NCI-H510A (cell line): ENCODE results near the gene C2orf81.
"Not testable (repeated sequence)": the region's sequence is repeated elsewhere in the genome, so short reads cannot be mapped to it uniquely, and the experiment has no call there.

Experiments used
- DNase-seq: peaks from one replicate; lab custom pipeline; 2025; lab: John Stamatoyannopoulos, UW

The C2orf81 gene

DNA sequence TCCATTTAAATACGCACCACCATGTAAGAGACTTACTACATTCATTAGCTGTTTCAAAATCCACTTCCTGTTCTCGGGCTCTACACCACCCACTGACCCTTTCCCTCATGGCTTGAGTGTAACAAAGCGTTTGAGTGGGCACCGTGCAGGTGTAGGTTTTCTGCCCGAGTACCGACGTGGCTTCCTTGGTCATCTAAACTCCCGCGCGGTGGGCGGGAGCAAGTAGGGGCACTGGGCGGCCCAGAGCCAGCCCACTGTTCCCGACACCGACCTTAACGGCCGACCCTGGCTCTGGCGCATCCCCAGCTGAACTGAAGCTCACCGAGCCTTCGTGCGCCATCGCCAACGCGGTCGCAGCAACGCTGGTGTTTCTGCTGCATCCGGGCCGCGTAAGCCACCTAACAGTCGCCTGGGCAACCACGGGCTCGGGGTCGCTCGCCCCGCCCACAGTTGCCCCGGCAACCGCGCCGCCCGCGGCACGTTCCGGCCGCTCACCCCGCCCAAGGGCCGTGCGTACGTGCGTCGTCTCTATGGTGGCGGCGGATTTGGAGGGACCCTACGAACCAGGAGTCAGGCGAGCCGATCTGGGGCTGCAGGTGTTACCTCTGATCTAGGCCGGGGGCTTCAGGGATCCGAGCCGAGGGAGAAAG, at the start of gene C2orf81, which contains the start of gene WDR54:
Gene C2orf81, minus strand, starts transcription at position 399 of the 650 bp plus-strand sequence. Its CDS starts 59 bp downstream, at position 340.
Gene WDR54, plus strand, starts transcription at position 510 of the 650 bp plus-strand sequence. CDS start 424 bp downstream, outside the sequence.
- DNase-seq = peak; percentile 94

- not testable (repeated sequence) for DNase-seq
Observed at GRCh38 chr2:74470742-74471141, 49.3 kb upstream of the C2orf81 start.

DNA sequence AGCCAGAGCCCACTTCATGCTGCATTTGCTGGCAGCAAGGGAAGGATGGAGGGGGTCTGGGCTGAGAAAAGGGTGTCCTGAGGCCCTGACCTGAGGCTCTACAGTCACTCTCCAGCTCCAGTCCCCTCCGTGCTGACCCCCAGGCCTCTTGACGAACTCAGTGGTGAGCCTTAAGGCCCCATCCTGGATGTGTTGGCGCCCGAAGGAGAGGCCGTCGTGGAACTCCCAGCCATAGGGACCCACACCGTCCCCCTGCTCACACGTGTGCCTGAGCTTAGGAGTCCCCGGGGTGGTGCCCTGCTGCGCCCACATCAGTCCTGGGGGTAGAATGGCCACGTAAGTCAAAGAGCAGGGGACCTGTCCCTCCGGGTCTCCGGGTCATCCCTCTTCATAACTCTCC, 43.0 kb upstream of the C2orf81 start:
- no peak for DNase-seq

DNA sequence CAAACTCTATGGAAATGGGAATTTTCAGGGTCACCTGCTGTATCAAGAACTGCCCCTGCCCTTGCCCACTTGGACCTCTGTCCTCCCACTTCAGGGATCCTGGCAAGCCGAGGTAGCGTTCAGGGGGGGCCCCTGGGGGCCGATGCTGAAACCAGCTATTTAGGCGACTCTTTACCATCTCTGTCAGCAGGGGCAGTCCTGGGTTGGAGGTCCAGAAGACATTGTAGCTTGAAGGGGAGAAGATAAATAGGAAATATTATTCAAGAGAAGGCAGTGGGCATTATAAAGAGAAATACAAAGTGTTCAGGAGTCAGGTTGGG, 41.3 kb upstream of the C2orf81 start:
- no peak for DNase-seq

- DNase-seq = no peak
Observed at GRCh38 chr2:74462054-74462785, 40.8 kb upstream of the C2orf81 start.

DNA sequence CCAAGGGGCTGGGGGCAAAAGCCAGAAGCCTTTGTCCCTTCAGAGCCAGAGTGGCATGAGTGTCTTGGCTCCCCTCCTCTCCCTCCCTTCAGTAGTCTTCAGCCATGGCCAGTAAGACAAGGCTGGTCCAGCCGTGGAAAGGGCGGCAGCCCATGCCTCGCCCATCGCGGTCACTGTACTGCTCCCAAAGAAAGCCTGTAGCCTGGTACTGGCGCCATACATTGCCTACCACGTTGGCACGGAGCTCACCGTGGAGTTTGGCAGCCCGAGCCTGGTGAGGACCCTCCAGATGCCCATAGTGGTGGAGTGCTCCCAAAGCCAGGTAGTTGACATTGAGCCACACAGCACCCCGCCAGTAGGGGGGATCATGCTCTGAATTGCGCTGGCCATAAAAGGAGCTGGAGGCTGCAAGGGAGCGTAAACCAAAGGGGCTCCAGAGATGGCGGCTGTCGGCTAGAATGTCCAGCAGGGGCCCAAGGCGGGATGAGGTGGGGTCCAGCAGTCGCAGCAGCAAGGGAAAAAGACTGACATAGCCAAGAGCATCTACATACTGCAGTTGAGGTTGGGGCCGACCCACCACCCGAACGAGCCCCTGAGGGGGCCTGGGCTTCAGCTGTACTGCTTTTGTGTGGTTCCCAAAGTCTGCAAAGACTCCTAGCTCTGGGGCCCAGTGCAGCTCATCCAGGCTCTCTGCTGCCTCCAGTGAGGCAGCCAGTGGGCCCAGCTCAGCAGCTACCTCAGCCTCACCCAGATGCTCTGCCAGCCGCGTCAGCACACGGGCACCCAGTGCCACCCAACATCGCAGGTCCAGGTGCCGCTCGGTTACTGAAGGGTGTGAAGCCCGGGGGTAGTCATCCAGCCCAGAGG, 40.0 kb upstream of the C2orf81 start:
- DNase-seq = no peak

- DNase-seq = not testable (repeated sequence)
Observed at GRCh38 chr2:74460187-74460586, 38.8 kb upstream of the C2orf81 start.

- DNase-seq = not testable (repeated sequence)
Observed at GRCh38 chr2:74459503-74460118, 38.2 kb upstream of the C2orf81 start.

DNA sequence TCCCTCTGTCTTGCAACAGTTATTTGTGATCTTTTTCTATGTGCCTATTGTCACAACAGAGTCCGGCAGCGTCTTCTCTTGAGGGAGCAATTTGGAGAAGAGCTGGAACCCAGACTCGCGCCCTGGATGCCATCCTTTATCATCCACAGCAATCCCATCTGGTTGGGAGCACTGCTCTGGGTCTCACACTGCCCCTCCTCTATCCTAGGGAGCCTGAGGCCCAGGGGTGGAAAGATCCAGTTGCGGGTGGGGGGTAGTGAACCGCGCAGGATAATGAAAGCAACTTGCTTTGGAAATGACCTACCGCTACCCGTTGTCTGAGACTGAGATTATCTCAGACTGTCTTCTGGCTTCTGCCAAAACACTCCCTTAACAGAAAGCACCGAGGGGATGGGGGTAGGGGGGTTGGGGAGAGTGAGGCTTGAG, 37.5 kb upstream of the C2orf81 start:
- no peak for DNase-seq

- peak; percentile 98 for DNase-seq
Observed at GRCh38 chr2:74458132-74458937, 36.9 kb upstream of the C2orf81 start, which contains the start of gene WBP1. WBP1 (plus strand) TSS chr2:74458438; CDS start chr2:74458603, 165 bp downstream.

- peak; percentile 87 for DNase-seq
Observed at GRCh38 chr2:74457549-74458131, 36.2 kb upstream of the C2orf81 start.

GRCh38 chr2:74457129-74457548, 35.7 kb upstream of the C2orf81 start:
- DNase-seq = peak; percentile 61

- DNase-seq = peak; percentile 90
Observed at GRCh38 chr2:74454654-74455511, 33.5 kb upstream of the C2orf81 start, which contains the start of gene INO80B. INO80B (plus strand) TSS chr2:74455087; CDS start chr2:74455117, 30 bp downstream.

DNA sequence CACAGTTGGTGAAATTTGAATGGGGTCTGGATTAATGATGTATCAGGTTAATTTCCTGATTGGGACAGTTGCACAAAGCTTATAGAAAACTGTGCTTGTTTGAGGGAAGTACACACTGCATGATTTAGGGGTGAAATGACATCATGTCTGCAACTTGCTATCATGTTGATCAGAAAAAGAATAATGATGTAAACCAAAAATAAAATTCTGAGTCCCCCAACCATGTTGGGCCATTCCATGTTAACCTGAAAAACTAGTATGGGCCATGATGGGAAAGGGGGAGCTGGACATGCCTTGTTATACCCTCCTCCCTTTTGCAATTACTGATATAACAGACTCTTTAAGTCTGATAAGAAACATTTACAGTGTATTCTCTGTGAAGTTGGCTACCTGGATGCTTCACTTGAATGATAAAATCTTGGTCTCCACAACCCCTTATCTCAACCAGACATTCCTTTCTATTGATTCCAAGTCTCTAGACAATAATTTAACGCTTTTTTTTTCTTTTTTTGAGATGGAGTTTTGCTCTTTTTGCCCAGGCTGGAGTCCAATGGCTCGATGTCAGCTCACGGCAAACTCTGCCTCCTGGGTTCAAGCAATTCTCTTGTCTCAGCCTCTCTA, 29.3 kb upstream of the C2orf81 start:
- DNase-seq = no peak

GRCh38 chr2:74448771-74449170, 27.4 kb upstream of the C2orf81 start:
- DNase-seq = no peak

- no peak for DNase-seq
Observed at GRCh38 chr2:74447230-74447999, 26.0 kb upstream of the C2orf81 start.

GRCh38 chr2:74444498-74445318, 23.3 kb upstream of the C2orf81 start:
- no peak for DNase-seq
